Measurements from ENCODE around the gene DVL1.
A peak's percentile ranks its signal among the peaks of the same experiment; 100 is the strongest.
"Not testable (repeated sequence)": the region's sequence is repeated elsewhere in the genome, so short reads cannot be mapped to it uniquely, and the experiment has no call there.

Gene DVL1

GRCh38 chr1:1328254-1328653, 21.0 kb downstream of the DVL1 start:
- no peak for DNase-seq (ENCODE audit: low read depth in 1 of 2, low spot score in 1 of 2)

GRCh38 chr1:1327291-1327690, 21.9 kb downstream of the DVL1 start:
- no peak for DNase-seq (ENCODE audit: low read depth in 1 of 2, low spot score in 1 of 2)

GRCh38 chr1:1326075-1326605, 23.1 kb downstream of the DVL1 start:
- DNase-seq (ENCODE audit: low read depth in 1 of 2, low spot score in 1 of 2), result no peak

GRCh38 chr1:1325288-1326074, 23.7 kb downstream of the DVL1 start:
- no peak for DNase-seq (ENCODE audit: low read depth in 1 of 2, low spot score in 1 of 2)

GRCh38 chr1:1324524-1325287, 24.5 kb downstream of the DVL1 start, which contains the start of the genes CPTP and INTS11:
Gene CPTP (plus strand): TSS chr1:1324802. CDS start chr1:1326911, 2,109 bp downstream.
Gene INTS11 (minus strand): TSS chr1:1324660. CDS start chr1:1324608, 52 bp downstream.
- DNase-seq (ENCODE audit: low read depth in 1 of 2, low spot score in 1 of 2), result peak; percentile 93 to 95

GRCh38 chr1:1324084-1324523, 25.1 kb downstream of the DVL1 start:
- DNase-seq (ENCODE audit: low read depth in 1 of 2, low spot score in 1 of 2), result no peak

- no peak for DNase-seq (ENCODE audit: low read depth in 1 of 2, low spot score in 1 of 2)
These were observed 26.3 kb downstream of the DVL1 start for GRCh38 chr1:1322952-1323351.

GRCh38 chr1:1322418-1322817, 26.8 kb downstream of the DVL1 start:
- no peak for DNase-seq (ENCODE audit: low read depth in 1 of 2, low spot score in 1 of 2)

GRCh38 chr1:1321477-1321876, 27.7 kb downstream of the DVL1 start:
- DNase-seq (ENCODE audit: low read depth in 1 of 2, low spot score in 1 of 2), result no peak

GRCh38 chr1:1320666-1321448, 28.4 kb downstream of the DVL1 start:
- DNase-seq (ENCODE audit: low read depth in 1 of 2, low spot score in 1 of 2), result no peak

GRCh38 chr1:1319646-1319941, 29.6 kb downstream of the DVL1 start:
- no peak for DNase-seq (ENCODE audit: low read depth in 1 of 2, low spot score in 1 of 2)

- DNase-seq (ENCODE audit: low read depth in 1 of 2, low spot score in 1 of 2), result no peak
These were observed 30.2 kb downstream of the DVL1 start for GRCh38 chr1:1318777-1319645.

GRCh38 chr1:1318131-1318652, 31.0 kb downstream of the DVL1 start:
- DNase-seq (ENCODE audit: low read depth in 1 of 2, low spot score in 1 of 2), result no peak

GRCh38 chr1:1317420-1317819, 31.8 kb downstream of the DVL1 start:
- DNase-seq (ENCODE audit: low read depth in 1 of 2, low spot score in 1 of 2), result no peak

- DNase-seq (ENCODE audit: low read depth in 1 of 2, low spot score in 1 of 2), result not testable (repeated sequence)
These were observed 33.0 kb downstream of the DVL1 start for GRCh38 chr1:1316199-1316598.

GRCh38 chr1:1315435-1315954, 33.7 kb downstream of the DVL1 start:
- DNase-seq (ENCODE audit: low read depth in 1 of 2, low spot score in 1 of 2), result no peak

GRCh38 chr1:1314678-1315335, 34.4 kb downstream of the DVL1 start:
- no peak for DNase-seq (ENCODE audit: low read depth in 1 of 2, low spot score in 1 of 2)

- DNase-seq (ENCODE audit: low read depth in 1 of 2, low spot score in 1 of 2), result no peak
These were observed 35.0 kb downstream of the DVL1 start for GRCh38 chr1:1314237-1314586.

GRCh38 chr1:1313500-1314236, 35.5 kb downstream of the DVL1 start:
- no peak for DNase-seq (ENCODE audit: low read depth in 1 of 2, low spot score in 1 of 2)

All from activated T-helper 1 cell treated with anti-CD3 and anti-CD28 coated beads, Interleukin-2, amount 50 U/mL, for 16 hours (primary cell).